HepG2 (cell line): ENCODE measurements around the gene GPRC5D.

Experiments
- CTCF ChIP-seq: sonication (generic); formaldehyde crosslinking; IDR thresholded peaks from 2 replicates; pipeline ENCODE4 v1.5.0; 2020; ENCODE audit warnings: mild to moderate bottlenecking, missing genetic modification reagents, moderate library complexity
- MLLT10 ChIP-seq: sonication (generic); formaldehyde crosslinking; IDR thresholded peaks from 2 replicates; pipeline ENCODE4 v1.4.0; 2020; ENCODE audit warnings: missing genetic modification reagents
- MXI1 ChIP-seq: IDR thresholded peaks from 3 replicates; pipeline ENCODE4 v1.6.1; 2012; ENCODE audit warnings: low read depth, low read length, inconsistent platforms, borderline replicate concordance
- NFIC ChIP-seq: IDR thresholded peaks from 2 replicates; pipeline ENCODE4 v1.6.1; 2012; ENCODE audit warnings: mild to moderate bottlenecking, low read length, inconsistent platforms
- RCOR2 ChIP-seq: IDR thresholded peaks from 2 replicates; pipeline ENCODE4 v1.6.1; 2016; ENCODE audit warnings: missing biosample characterization, missing genetic modification reagents
- SIN3B ChIP-seq: fragments of 150-350 bp; IDR thresholded peaks from 2 replicates; pipeline ENCODE4 v1.6.1; 2014; ENCODE audit warnings: low read length
- TRIM24 ChIP-seq: sonication (generic); formaldehyde crosslinking; IDR thresholded peaks from 2 replicates; pipeline ENCODE4 v1.8.0; 2022; ENCODE audit warnings: mild to moderate bottlenecking, missing genetic modification reagents
- ZNF629 ChIP-seq: sonication (generic); formaldehyde crosslinking; conservative IDR thresholded peaks from 2 replicates; pipeline ENCODE4 v1.5.0; 2020; ENCODE audit warnings: missing genetic modification reagents
- TF ChIP-seq, protein P1 (sequence below), 2 experiments: sonication (generic) in 1 of 2; formaldehyde crosslinking in 1 of 2; IDR thresholded peaks; 2 replicates each; pipeline versions ENCODE4 v1.4.0 to v1.6.1; 2018 to 2020; ENCODE audit warnings: missing genetic modification reagents in 2 of 2, borderline replicate concordance in 1 of 2, low read depth in 1 of 2, mild to moderate bottlenecking in 1 of 2, missing biosample characterization in 1 of 2

- TF ChIP-seq MXI1 (no peak), NFIC (no peak), ZNF629 (no peak), TRIM24 (CRISPR knock-in tag) (no peak), MLLT10 (CRISPR knock-in tag) (no peak), SIN3B (no peak), CTCF (CRISPR knock-in tag) (no peak), RCOR2 (CRISPR knock-in tag) (no peak)
- TF ChIP-seq, protein P1, sequence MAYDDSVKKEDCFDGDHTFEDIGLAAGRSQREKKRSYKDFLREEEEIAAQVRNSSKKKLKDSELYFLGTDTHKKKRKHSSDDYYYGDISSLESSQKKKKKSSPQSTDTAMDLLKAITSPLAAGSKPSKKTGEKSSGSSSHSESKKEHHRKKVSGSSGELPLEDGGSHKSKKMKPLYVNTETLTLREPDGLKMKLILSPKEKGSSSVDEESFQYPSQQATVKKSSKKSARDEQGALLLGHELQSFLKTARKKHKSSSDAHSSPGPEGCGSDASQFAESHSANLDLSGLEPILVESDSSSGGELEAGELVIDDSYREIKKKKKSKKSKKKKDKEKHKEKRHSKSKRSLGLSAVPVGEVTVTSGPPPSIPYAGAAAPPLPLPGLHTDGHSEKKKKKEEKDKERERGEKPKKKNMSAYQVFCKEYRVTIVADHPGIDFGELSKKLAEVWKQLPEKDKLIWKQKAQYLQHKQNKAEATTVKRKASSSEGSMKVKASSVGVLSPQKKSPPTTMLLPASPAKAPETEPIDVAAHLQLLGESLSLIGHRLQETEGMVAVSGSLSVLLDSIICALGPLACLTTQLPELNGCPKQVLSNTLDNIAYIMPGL (CRISPR knock-in tag; IDR thresholded peaks at IDR 0.05; ENCODE audit: borderline replicate concordance in 1 of 2, low read depth in 1 of 2), result no peak
These were observed 39.3 kb downstream of the GPRC5D start for GRCh38 chr12:12912711-12913110.
